Endothelial cell of umbilical vein (primary cell): Measurements from ENCODE around the gene SPIRE2. TPM values are rescaled to one million over a fixed set of nuclear protein-coding genes. Genes with fewer than 3 reads are reported as not detected.

ENCODE experiments used
- BruUV-seq: library from RNA; stranded (reverse); fragments of 400-500 nt; replicated peaks from 2 replicates; lab custom pipeline; 2021; lab: Mats Ljungman, UMichigan
- CTCF ChIA-PET: fragments of 300-600, 350-600 bp; sonication (Branson Sonifier 250); formaldehyde crosslinking; loops from one replicate; lab custom pipeline; 2021; ENCODE audit warnings: antibody characterized with exemption, inconsistent platforms; lab: Charles Lee
- POLR2A ChIA-PET: fragments of 300-600, 350-600 bp; sonication (Branson Sonifier 250); formaldehyde crosslinking; loops from one replicate; lab custom pipeline; 2021; ENCODE audit warnings: antibody characterized with exemption, inconsistent platforms; lab: Charles Lee
- DNase-seq: peaks from one replicate; pipeline ENCODE4 v3.0.0-alpha.2; 2011; ENCODE audit warnings: low read depth, low spot score
- FAIRE-seq: peaks from 2 replicates; lab custom pipeline; 2011; peaks lifted over from hg19 to GRCh38; lab: Jason Lieb, UNC
- H2AFZ ChIP-seq: 2 replicates; pipeline ENCODE4 v1.6.0; 2012; ENCODE audit warnings: low read depth, low read length, control low read depth, inconsistent platforms
- H3K27ac ChIP-seq: 2 replicates; pipeline ENCODE4 v1.5.1; 2011; ENCODE audit warnings: low read depth, mild to moderate bottlenecking, control low read depth, low read length, moderate library complexity; ENCODE audit not compliant: insufficient read depth
- H3K27me3 ChIP-seq, 2 experiments: 2 replicates each; pipeline versions ENCODE4 v1.6.0 to v1.6.1; 2011; ENCODE audit warnings: low read length in 2 of 2, mixed read lengths in 1 of 2; ENCODE audit not compliant: control insufficient read depth in 2 of 2, insufficient read depth in 2 of 2
- H3K36me3 ChIP-seq, 2 experiments: 2 replicates in 1 of 2; 3 replicates in 1 of 2; pipeline ENCODE4 v1.5.1; 2011; ENCODE audit warnings: low read length in 2 of 2, mild to moderate bottlenecking in 1 of 2, moderate library complexity in 1 of 2; ENCODE audit not compliant: control insufficient read depth in 2 of 2, insufficient read depth in 2 of 2; ENCODE audit errors: extremely low read depth in 1 of 2
- H3K4me1 ChIP-seq: 3 replicates; pipeline ENCODE4 v1.5.1; 2011; ENCODE audit warnings: mild to moderate bottlenecking, low read length; ENCODE audit not compliant: control insufficient read depth, insufficient read depth; ENCODE audit errors: extremely low read depth
- H3K4me2 ChIP-seq: 2 replicates; pipeline ENCODE4 v1.6.1; 2011; ENCODE audit warnings: low read length, control low read depth, mixed read lengths; ENCODE audit not compliant: insufficient read depth
- H3K4me3 ChIP-seq, 3 experiments: fragments of 200-600 bp in 1 of 3; sonication (generic), shearing (Covaris generic) in 1 of 3; replicated peaks in 1 of 3; 2 replicates each; pipeline ENCODE4 v1.5.1; 2011 to 2016; ENCODE audit warnings: control low read depth in 3 of 3, low read length in 3 of 3, mild to moderate bottlenecking in 2 of 3, inconsistent platforms in 1 of 3, low read depth in 1 of 3, moderate library complexity in 1 of 3; ENCODE audit not compliant: insufficient read depth in 1 of 3
- H3K79me2 ChIP-seq: 2 replicates; pipeline ENCODE4 v1.6.0; 2012; ENCODE audit warnings: low read length, inconsistent platforms; ENCODE audit not compliant: control insufficient read depth, insufficient read depth
- H3K9ac ChIP-seq: replicated peaks from 2 replicates; pipeline ENCODE3; 2011; ENCODE audit warnings: low read length, control low read depth; ENCODE audit not compliant: insufficient read depth; ENCODE audit errors: extremely low read depth
- H3K9me1 ChIP-seq: replicated peaks from 3 replicates; pipeline ENCODE4 v1.6.0; 2011; ENCODE audit warnings: mild to moderate bottlenecking, low read length; ENCODE audit not compliant: control insufficient read depth, insufficient read depth; ENCODE audit errors: extremely low read depth
- H3K9me3 ChIP-seq: replicated peaks from 2 replicates; pipeline ENCODE4 v1.5.1; 2012; ENCODE audit warnings: low read length, inconsistent platforms; ENCODE audit not compliant: control insufficient read depth, insufficient read depth
- H4K20me1 ChIP-seq: replicated peaks from 2 replicates; pipeline ENCODE3; 2011; ENCODE audit warnings: mild to moderate bottlenecking, low read length; ENCODE audit not compliant: control insufficient read depth, insufficient read depth; ENCODE audit errors: extremely low read depth
- CTCF ChIP-seq, 2 donors: IDR thresholded peaks; 1 replicate in 1 of 2; 2 replicates in 1 of 2; pipeline ENCODE4 v1.5.1; 2011; ENCODE audit warnings: low read length in 2 of 2, mild to moderate bottlenecking in 2 of 2, moderate library complexity in 2 of 2, control low read depth in 1 of 2, inconsistent platforms in 1 of 2, low read depth in 1 of 2; ENCODE audit not compliant: insufficient read depth in 1 of 2; ENCODE audit errors: extremely low read depth in 1 of 2
- EZH2 ChIP-seq: IDR thresholded peaks from 2 replicates; pipeline ENCODE4 v1.6.1; 2012; ENCODE audit warnings: borderline replicate concordance, low read depth, mild to moderate bottlenecking, moderate library complexity, low read length, inconsistent platforms; ENCODE audit not compliant: severe bottlenecking
- FOS ChIP-seq: IDR thresholded peaks from 2 replicates; pipeline ENCODE4 v1.6.1; 2011; ENCODE audit warnings: mild to moderate bottlenecking, low read length, moderate library complexity, borderline replicate concordance; ENCODE audit not compliant: insufficient read depth
- GATA2 ChIP-seq: IDR thresholded peaks from 2 replicates; pipeline ENCODE4 v1.7.0; 2011; ENCODE audit warnings: low read depth, mild to moderate bottlenecking, moderate library complexity, mixed read lengths, low read length; ENCODE audit not compliant: insufficient read length, insufficient read depth
- JUN ChIP-seq: IDR thresholded peaks from 2 replicates; pipeline ENCODE4 v1.6.1; 2011; ENCODE audit warnings: borderline replicate concordance, low read depth; ENCODE audit not compliant: insufficient read length, insufficient read depth
- MAX ChIP-seq: IDR thresholded peaks from 2 replicates; pipeline ENCODE4 v1.6.1; 2011; ENCODE audit not compliant: insufficient read depth, insufficient read length
- MYC ChIP-seq: IDR thresholded peaks from one replicate; pipeline ENCODE4 v1.6.1; 2011; ENCODE audit warnings: mild to moderate bottlenecking, low read depth, low read length
- POLR2A ChIP-seq: IDR thresholded peaks from 2 replicates; pipeline ENCODE4 v1.6.1; 2012; ENCODE audit warnings: low read depth, mild to moderate bottlenecking, control low read depth, low read length
- POLR2AphosphoS5 ChIP-seq: IDR thresholded peaks from 2 replicates; pipeline ENCODE4 v1.6.1; 2012; ENCODE audit warnings: low read depth, mild to moderate bottlenecking, control low read depth, low read length, moderate library complexity; ENCODE audit not compliant: insufficient read depth
- dilution Hi-C: fragments of 300-500 bp; cut with MboI; formaldehyde crosslinking; loops from one replicate; pipeline ENCODE4 v1.15.0; 2019; ENCODE audit warnings: low sequenced_read_pairs; ENCODE audit not compliant: extremely low pct_ligation_motif_present
- intact Hi-C: fragments of 100-400 bp; cut with micrococcal nuclease; formaldehyde crosslinking; loops from one replicate; pipeline ENCODE4 v1.10.0; 2022
- polyA plus RNA-seq, 4 experiments: library from polyadenylated mRNA; depleted of rRNA in 3 of 4; stranded (reverse) in 3 of 4; unstranded in 1 of 4; fragments of >200 nt; gene quantifications; 2 replicates each; pipeline versions ENCODE4 v1.2.1 to v1.2.3, GENCODE V29; 2011 to 2012; ENCODE audit warnings: missing spikeins in 1 of 4
- total RNA-seq: library from RNA; stranded (reverse); gene quantifications from 2 replicates; pipeline ENCODE4 v1.2.3, GENCODE V29; 2021

SPIRE2 gene
- total and polyA plus RNA-seq, 2 donors (not counting 3 experiments of a cell fraction or from before 2014, with no cell fraction given) = 1.2 to 3.1 TPM

GRCh38 chr16:89919535-89920406 is 91.5 kb downstream of the SPIRE2 start:
- ChIA-PET CTCF (interaction anchor here (1.1 to 2.5 kb wide), 2 partner anchors 9 to 11 kb away, joined by 6 to 54 read pairs; no protein-coding TSS in a partner anchor), POLR2A (no interaction called here)
- Histone ChIP-seq H3K9me1 (no peaks in the 10 kb centered on the region), H3K36me3 (no peaks in the 10 kb centered on the region), H3K4me1 (peaks cover 34% of the 10 kb centered on the region), H3K9me3 (no peaks in the 10 kb centered on the region), H2AFZ (no peak overlapping the region), H3K4me2 (no peak overlapping the region), H3K9ac (no peak overlapping the region), H3K4me3 (no peak overlapping the region), H3K27ac (no peak overlapping the region), H3K79me2 (peaks cover 2% of the 10 kb centered on the region), H4K20me1 (no peaks in the 10 kb centered on the region), H3K27me3 (no peaks in the 10 kb centered on the region)
- no TSS peak for BruUV-seq
- FAIRE-seq (no peak), DNase-seq (no peak)
- TF ChIP-seq CTCF (IDR thresholded peaks at IDR 0.05; ENCODE audit: extremely low read depth in 1 of 2, insufficient read depth in 1 of 2, low read depth in 1 of 2, low read length in 2 of 2) (no peak), POLR2AphosphoS5 (no peak), MAX (no peak), FOS (no peak), JUN (no peak), MYC (no peak), GATA2 (no peak), POLR2A (no peak), EZH2 (no peak)
- dilution Hi-C loops (no loop called here), intact Hi-C loops (loop anchor here (5.0 kb wide), 3 partner anchors 102 to 217 kb away; partner anchors contain the start of genes FANCA, SPATA2L, VPS9D1 and ZNF276)
